Karpas-422 (cell line): ENCODE data around the gene ACCS. TPM values are rescaled to one million over a fixed set of nuclear protein-coding genes. Genes with fewer than 3 reads are reported as not detected.

Experiments used
- DNase-seq: peaks from one replicate; pipeline ENCODE4 v3.0.0-alpha.2; 2015
- H2AFZ ChIP-seq: fragments of 200-600 bp; sonication (generic); 2 replicates; pipeline ENCODE4 v1.6.1; 2014; ENCODE audit warnings: antibody characterized with exemption, low read length, mixed read lengths
- H3K27ac ChIP-seq: fragments of 200-600 bp; sonication (generic); 2 replicates; pipeline ENCODE4 v1.5.1; 2014; ENCODE audit warnings: mild to moderate bottlenecking, low read length, moderate library complexity
- H3K27me3 ChIP-seq: fragments of 200-600 bp; sonication (generic); 2 replicates; pipeline ENCODE4 v1.6.1; 2014; ENCODE audit warnings: low read length, mixed read lengths
- H3K36me3 ChIP-seq: fragments of 200-600 bp; sonication (generic); 2 replicates; pipeline ENCODE4 v1.6.1; 2014; ENCODE audit warnings: low read length, mixed read lengths; ENCODE audit not compliant: insufficient read depth
- H3K4me1 ChIP-seq: fragments of 200-600 bp; sonication (generic); 2 replicates; pipeline ENCODE4 v1.6.1; 2014; ENCODE audit warnings: mild to moderate bottlenecking, low read length, mixed read lengths
- H3K4me2 ChIP-seq: fragments of 200-600 bp; sonication (generic); 2 replicates; pipeline ENCODE4 v1.6.1; 2014; ENCODE audit warnings: low read length, low read depth, mild to moderate bottlenecking; ENCODE audit not compliant: poor library complexity, severe bottlenecking
- H3K4me3 ChIP-seq: fragments of 200-600 bp; sonication (generic); 2 replicates; pipeline ENCODE4 v1.5.1; 2014; ENCODE audit warnings: mild to moderate bottlenecking, antibody characterized with exemption, low read length, mixed read lengths
- H3K79me2 ChIP-seq: fragments of 200-600 bp; sonication (generic); 2 replicates; pipeline ENCODE4 v1.6.1; 2014; ENCODE audit warnings: mild to moderate bottlenecking, low read length, mixed read lengths
- H3K9ac ChIP-seq: fragments of 200-600 bp; sonication (generic); 2 replicates; pipeline ENCODE4 v1.6.0; 2014; ENCODE audit warnings: low read length
- H3K9me2 ChIP-seq: fragments of 200-600 bp; sonication (generic), shearing (Covaris generic); replicated peaks from 2 replicates; pipeline ENCODE4 v1.6.0; 2014; ENCODE audit warnings: mild to moderate bottlenecking, low read length, moderate library complexity; ENCODE audit not compliant: insufficient read depth
- H3K9me3 ChIP-seq: fragments of 300-700, 200-600 bp; sonication (generic); 2 replicates; pipeline ENCODE4 v1.6.1; 2014; ENCODE audit warnings: low read length, mixed read lengths
- H4K20me1 ChIP-seq: fragments of 200-600 bp; sonication (generic); 2 replicates; pipeline ENCODE4 v1.6.1; 2014; ENCODE audit warnings: mild to moderate bottlenecking, antibody characterized with exemption, low read length, low read depth; ENCODE audit not compliant: insufficient read depth
- total RNA-seq: library from RNA; depleted of rRNA; stranded (reverse); fragments of >200 nt; shearing (Covaris generic); gene quantifications from 2 replicates; pipeline ENCODE4 v1.2.3, GENCODE V29; 2014; ENCODE audit warnings: low replicate concordance

The ACCS gene
- total RNA-seq, 1 experiment from 2014 or later: 65.3 TPM

- Histone ChIP-seq H3K4me2 (no peak overlapping the region), H3K36me3 (no peaks in the 10 kb centered on the region), H3K79me2 (no peaks in the 10 kb centered on the region), H3K27me3 (0 out of 2 replicates have a peak, but pooled peaks cover 4% of the 10 kb centered on the region), H3K9me3 (no peaks in the 10 kb centered on the region), H2AFZ (no peak overlapping the region), H3K9me2 (no peaks in the 10 kb centered on the region), H4K20me1 (no peaks in the 10 kb centered on the region), H3K9ac (no peak overlapping the region), H3K4me3 (no peak overlapping the region), H3K4me1 (no peaks in the 10 kb centered on the region), H3K27ac (no peak overlapping the region)
- no peak for DNase-seq
Observed at GRCh38 chr11:44028401-44028800, 37.7 kb upstream of the ACCS start.

GRCh38 chr11:44028816-44029506, 37.1 kb upstream of the ACCS start:
- no peak for DNase-seq
- no peak overlapping the region for H3K27ac ChIP-seq
- H3K9me3 ChIP-seq: no peaks in the 10 kb centered on the region
- H3K4me3 ChIP-seq: no peak overlapping the region
- H3K9ac ChIP-seq: no peak overlapping the region
- no peaks in the 10 kb centered on the region for H3K79me2 ChIP-seq
- H4K20me1 ChIP-seq: no peaks in the 10 kb centered on the region
- H3K9me2 ChIP-seq: no peaks in the 10 kb centered on the region
- no peak overlapping the region for H2AFZ ChIP-seq
- no peaks in the 10 kb centered on the region for H3K4me1 ChIP-seq
- 0 out of 2 replicates have a peak, but pooled peaks cover 4% of the 10 kb centered on the region for H3K27me3 ChIP-seq
- no peak overlapping the region for H3K4me2 ChIP-seq
- H3K36me3 ChIP-seq: no peaks in the 10 kb centered on the region

GRCh38 chr11:44029507-44029845, 36.6 kb upstream of the ACCS start:
- H3K9me3 ChIP-seq: no peaks in the 10 kb centered on the region
- H3K9ac ChIP-seq: no peak overlapping the region

GRCh38 chr11:44029977-44030911, 35.8 kb upstream of the ACCS start:
- H3K36me3 ChIP-seq: no peaks in the 10 kb centered on the region
- no peaks in the 10 kb centered on the region for H3K9me3 ChIP-seq
- H4K20me1 ChIP-seq: no peaks in the 10 kb centered on the region
- no peaks in the 10 kb centered on the region for H3K9me2 ChIP-seq
- H3K79me2 ChIP-seq: no peaks in the 10 kb centered on the region
- H3K4me3 ChIP-seq: no peak overlapping the region
- H3K4me2 ChIP-seq: no peak overlapping the region
- no peak for DNase-seq
- H3K4me1 ChIP-seq: no peaks in the 10 kb centered on the region
- H3K27me3 ChIP-seq: 0 out of 2 replicates have a peak, but pooled peaks cover 4% of the 10 kb centered on the region
- H2AFZ ChIP-seq: no peak overlapping the region
- H3K27ac ChIP-seq: no peak overlapping the region
- no peak overlapping the region for H3K9ac ChIP-seq

More at GRCh38 chr11:44029507-44029845, 36.6 kb upstream of the ACCS start:
- Histone ChIP-seq H2AFZ (no peak overlapping the region), H3K4me2 (no peak overlapping the region), H3K4me3 (no peak overlapping the region), H3K36me3 (no peaks in the 10 kb centered on the region), H3K27ac (no peak overlapping the region), H4K20me1 (no peaks in the 10 kb centered on the region), H3K79me2 (no peaks in the 10 kb centered on the region), H3K9me2 (no peaks in the 10 kb centered on the region), H3K27me3 (0 out of 2 replicates have a peak, but pooled peaks cover 4% of the 10 kb centered on the region), H3K4me1 (no peaks in the 10 kb centered on the region)
- no peak for DNase-seq

GRCh38 chr11:44030996-44031395, 35.1 kb upstream of the ACCS start:
- no peak overlapping the region for H3K4me2 ChIP-seq
- 0 out of 2 replicates have a peak, but pooled peaks cover 4% of the 10 kb centered on the region for H3K27me3 ChIP-seq
- H3K27ac ChIP-seq: no peak overlapping the region
- no peaks in the 10 kb centered on the region for H4K20me1 ChIP-seq
- H3K9ac ChIP-seq: no peak overlapping the region
- no peak overlapping the region for H3K4me3 ChIP-seq
- H3K9me2 ChIP-seq: no peaks in the 10 kb centered on the region
- no peaks in the 10 kb centered on the region for H3K79me2 ChIP-seq
- H2AFZ ChIP-seq: no peak overlapping the region
- no peak for DNase-seq
- H3K36me3 ChIP-seq: no peaks in the 10 kb centered on the region
- no peaks in the 10 kb centered on the region for H3K4me1 ChIP-seq
- no peaks in the 10 kb centered on the region for H3K9me3 ChIP-seq

GRCh38 chr11:44031549-44031948, 34.5 kb upstream of the ACCS start:
- H3K9me3 ChIP-seq: no peaks in the 10 kb centered on the region
- H3K4me1 ChIP-seq: no peaks in the 10 kb centered on the region

GRCh38 chr11:44032299-44033085, 33.6 kb upstream of the ACCS start:
- 0 out of 2 replicates have a peak, but pooled peaks cover 4% of the 10 kb centered on the region for H3K27me3 ChIP-seq
- H3K9me2 ChIP-seq: no peaks in the 10 kb centered on the region
- no peaks in the 10 kb centered on the region for H3K9me3 ChIP-seq
- H3K36me3 ChIP-seq: no peaks in the 10 kb centered on the region
- no peaks in the 10 kb centered on the region for H3K79me2 ChIP-seq
- no peak overlapping the region for H3K4me2 ChIP-seq
- peaks cover 3% of the 10 kb centered on the region; the same call in 1 of the 2 replicates for H3K4me1 ChIP-seq
- no peak overlapping the region for H3K27ac ChIP-seq
- H2AFZ ChIP-seq: no peak overlapping the region
- no peaks in the 10 kb centered on the region for H4K20me1 ChIP-seq
- H3K9ac ChIP-seq: no peak overlapping the region
- no peak overlapping the region for H3K4me3 ChIP-seq
- no peak for DNase-seq

More at GRCh38 chr11:44031549-44031948, 34.5 kb upstream of the ACCS start:
- no peak overlapping the region for H3K4me3 ChIP-seq
- 0 out of 2 replicates have a peak, but pooled peaks cover 4% of the 10 kb centered on the region for H3K27me3 ChIP-seq
- no peak for DNase-seq
- H3K9ac ChIP-seq: no peak overlapping the region
- H3K79me2 ChIP-seq: no peaks in the 10 kb centered on the region
- H3K4me2 ChIP-seq: no peak overlapping the region
- no peak overlapping the region for H2AFZ ChIP-seq
- no peak overlapping the region for H3K27ac ChIP-seq
- no peaks in the 10 kb centered on the region for H3K9me2 ChIP-seq
- H3K36me3 ChIP-seq: no peaks in the 10 kb centered on the region
- H4K20me1 ChIP-seq: no peaks in the 10 kb centered on the region
